Left renal cortex interstitium (tissue), 4 donors: ENCODE results near the gene EVI2B. TPM values are rescaled to one million over a fixed set of nuclear protein-coding genes. Genes with fewer than 3 reads are reported as not detected.
"Not testable (repeated sequence)": the region's sequence is repeated elsewhere in the genome, so short reads cannot be mapped to it uniquely, and the experiment has no call there.

Experiments used
- DNase-seq, 4 donors: peaks; one replicate each; pipeline ENCODE4 v3.0.0-alpha.2; 2013; ENCODE audit warnings: low read depth in 4 of 4, low spot score in 2 of 4, missing footprints in 1 of 4
- polyA plus RNA-seq, 4 donors: library from polyadenylated mRNA; unstranded; fragments of 120-200 nt; gene quantifications; one replicate each; pipeline ENCODE4 v1.2.1, GENCODE V29; 2013; ENCODE audit not compliant: insufficient read length in 4 of 4

EVI2B gene, protein sequence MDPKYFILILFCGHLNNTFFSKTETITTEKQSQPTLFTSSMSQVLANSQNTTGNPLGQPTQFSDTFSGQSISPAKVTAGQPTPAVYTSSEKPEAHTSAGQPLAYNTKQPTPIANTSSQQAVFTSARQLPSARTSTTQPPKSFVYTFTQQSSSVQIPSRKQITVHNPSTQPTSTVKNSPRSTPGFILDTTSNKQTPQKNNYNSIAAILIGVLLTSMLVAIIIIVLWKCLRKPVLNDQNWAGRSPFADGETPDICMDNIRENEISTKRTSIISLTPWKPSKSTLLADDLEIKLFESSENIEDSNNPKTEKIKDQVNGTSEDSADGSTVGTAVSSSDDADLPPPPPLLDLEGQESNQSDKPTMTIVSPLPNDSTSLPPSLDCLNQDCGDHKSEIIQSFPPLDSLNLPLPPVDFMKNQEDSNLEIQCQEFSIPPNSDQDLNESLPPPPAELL
- 1 to 10 TPM in 3 of 4 donors, under 1 TPM in 1; 0.99 to 3.3 (median 2.4) TPM for polyA plus RNA-seq

DNA sequence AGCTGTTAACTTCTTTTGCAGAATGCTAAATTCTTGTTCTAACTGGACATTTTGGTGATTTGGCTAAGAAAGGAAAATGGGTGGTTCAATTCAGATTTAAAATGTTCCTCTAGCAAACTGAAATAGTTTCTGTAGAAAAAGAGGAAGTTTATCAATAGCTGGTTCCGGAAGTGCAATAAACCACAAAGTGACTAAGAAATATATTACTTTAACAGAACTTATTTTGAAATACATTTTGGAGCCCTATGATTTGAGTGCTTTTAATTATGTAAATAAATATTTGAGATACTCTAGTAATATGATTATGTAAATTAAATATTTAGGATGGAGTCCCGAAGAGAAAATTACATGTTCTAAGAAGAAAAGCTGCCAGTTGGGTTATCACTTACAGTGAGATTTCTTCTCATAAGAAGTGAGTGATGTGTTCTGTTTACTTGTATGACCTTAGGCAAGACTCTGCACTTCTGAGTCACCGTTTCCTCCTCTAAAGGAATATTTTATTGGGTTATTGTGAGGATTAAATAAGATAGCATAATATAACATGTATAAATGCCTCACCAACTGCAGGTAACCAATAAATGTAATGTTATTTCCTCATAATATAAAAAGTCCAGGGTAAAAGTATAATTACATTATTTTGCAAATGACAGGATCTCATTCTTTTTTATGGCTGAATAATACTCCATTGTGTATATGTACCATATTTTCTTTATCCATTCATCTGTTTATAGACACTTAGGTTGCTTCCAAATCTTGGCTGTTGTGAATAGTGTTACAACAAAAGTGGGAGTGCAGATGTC is at the start of gene EVI2B:
Gene EVI2B (minus strand): TSS at position 73 of the 800 bp plus-strand sequence. CDS start 8,445 bp downstream, outside the sequence.
- DNase-seq, result no peak

DNA sequence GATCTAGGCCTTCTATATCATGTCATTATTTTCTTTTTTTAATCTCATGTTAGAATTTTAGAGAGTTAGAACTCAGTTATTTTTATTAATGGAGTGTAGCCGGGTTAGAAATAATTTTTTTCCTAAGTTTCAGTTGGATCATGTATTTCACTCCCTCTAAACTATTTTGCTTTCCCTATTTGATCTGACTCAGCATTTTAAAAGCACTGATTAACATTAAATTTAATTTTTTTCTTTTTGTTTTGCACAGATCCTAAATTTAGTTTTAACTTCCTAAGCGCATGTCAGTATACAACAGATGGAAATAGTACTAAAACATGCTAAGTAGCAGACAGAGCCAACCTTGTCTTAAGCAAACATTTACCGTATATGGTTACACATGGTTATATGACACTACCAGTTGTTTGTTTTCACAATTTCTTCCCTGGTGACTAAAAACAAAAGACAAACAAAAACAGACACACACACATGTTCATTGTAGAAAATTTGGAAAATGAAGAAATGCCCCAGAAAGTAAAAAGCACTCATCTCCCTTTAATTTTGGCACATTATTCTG is 44.1 kb upstream of the EVI2B start:
- no peak for DNase-seq

DNA sequence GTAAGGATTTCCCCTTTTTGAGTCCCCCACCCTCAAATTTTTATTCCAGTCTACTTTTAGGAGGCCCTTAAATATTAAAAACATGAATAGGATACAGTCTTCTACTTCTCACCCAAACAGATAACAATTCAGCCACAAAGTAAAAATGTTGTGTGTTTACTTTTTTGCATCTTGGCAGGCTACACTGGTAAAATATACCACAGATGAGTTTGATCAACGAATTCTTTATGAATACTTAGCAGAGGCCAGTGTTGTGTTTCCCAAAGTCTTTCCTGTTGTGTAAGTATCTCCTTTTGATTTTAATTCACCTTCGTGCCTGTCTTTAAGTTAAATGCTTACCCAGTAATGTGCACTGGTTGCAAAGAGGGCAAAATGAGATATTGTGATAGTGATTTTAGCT is 43.2 kb upstream of the EVI2B start:
- no peak for DNase-seq

DNA sequence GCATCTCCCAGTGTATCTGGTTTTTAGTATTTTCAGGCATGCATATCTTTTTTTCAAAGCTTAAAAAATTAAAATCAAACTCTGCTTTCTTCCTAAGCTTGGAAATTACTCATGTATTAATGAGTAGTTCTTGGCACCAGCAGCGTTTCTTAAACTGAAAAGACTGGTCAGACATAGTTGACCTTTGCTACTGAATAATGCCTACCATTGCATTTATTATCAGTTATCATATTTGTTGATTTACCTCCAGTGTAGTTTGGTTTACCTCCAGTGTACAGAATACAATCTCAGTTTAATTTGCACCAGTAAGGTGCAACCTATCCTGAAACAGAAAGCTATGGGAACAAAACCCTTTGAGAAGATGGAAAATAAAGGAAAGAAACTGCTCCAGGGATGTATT is 42.1 kb upstream of the EVI2B start:
- DNase-seq, result no peak

DNA sequence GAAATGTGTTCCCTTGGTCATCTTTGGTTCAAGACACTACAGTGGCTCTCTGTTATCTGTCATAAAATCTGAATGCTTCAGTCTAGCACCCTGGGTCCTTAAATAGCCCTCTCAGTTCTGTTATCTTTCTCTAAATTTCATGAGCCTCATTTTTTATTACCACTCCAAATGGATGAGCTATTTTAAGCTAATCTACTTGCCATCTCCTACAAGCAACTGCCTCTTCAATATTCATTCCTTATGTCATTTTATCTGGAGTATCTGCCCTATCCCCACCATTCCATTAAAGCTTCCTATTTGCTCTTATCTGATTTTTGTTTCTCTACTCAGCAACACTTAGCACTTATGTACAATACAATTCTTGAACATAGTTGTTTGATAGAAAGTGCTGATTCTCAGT is 35.6 kb upstream of the EVI2B start:
- DNase-seq, result no peak

DNA sequence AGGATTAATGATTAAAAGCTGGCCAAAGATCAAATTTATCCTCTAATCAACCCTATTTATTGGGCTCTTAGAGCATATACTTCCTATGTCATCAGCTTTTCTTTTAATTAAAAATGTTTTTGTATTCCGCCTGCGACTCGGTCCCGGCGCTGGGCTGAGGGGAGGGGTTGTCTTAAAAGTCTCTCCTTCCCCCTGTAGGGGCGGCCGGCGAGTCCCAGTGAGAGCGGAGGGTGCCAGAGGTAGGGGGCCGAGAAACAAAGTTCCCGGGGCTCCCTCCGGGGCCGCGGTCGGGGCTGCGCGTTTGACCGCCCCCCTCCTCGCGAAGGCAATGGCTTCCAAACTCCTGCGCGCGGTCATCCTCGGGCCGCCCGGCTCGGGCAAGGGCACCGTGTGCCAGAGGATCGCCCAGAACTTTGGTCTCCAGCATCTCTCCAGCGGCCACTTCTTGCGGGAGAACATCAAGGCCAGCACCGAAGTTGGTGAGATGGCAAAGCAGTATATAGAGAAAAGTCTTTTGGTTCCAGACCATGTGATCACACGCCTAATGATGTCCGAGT is 31.4 kb upstream of the EVI2B start:
- not testable (repeated sequence) for DNase-seq

DNA sequence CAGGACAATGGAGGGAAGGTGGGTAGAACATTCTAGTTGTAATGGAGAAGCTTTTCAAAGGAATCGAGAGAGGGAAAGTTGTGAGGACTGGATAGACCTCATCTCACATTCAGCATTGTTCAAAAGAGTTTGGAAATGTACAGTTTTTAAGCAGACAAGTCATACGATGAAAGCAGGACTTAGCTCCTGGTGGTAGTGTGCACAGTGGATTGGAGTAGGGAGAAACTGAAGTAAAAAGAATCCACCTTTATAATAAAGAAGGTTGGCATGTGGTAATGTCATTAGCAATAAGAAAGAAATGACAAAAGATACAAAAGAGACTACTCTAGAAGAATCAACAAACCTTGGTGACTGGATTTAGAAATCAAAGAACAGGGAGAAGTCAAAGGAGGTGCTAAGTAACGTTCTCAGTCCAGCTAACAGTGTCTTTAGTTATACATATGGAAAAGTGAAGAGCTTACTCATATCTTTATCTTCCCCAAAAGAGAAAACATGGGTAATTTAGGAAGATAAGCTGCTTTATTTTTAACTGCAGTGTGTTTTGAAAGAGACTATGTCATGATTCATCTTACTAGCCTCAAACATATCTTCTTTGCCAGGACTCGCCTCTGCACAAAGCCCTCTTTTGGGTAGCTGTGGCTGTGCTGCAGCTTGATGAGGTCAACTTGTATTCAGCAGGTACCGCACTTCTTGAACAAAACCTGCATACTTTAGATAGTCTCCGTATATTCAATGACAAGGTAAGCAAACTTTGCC is 26.2 kb upstream of the EVI2B start:
- no peak for DNase-seq

DNA sequence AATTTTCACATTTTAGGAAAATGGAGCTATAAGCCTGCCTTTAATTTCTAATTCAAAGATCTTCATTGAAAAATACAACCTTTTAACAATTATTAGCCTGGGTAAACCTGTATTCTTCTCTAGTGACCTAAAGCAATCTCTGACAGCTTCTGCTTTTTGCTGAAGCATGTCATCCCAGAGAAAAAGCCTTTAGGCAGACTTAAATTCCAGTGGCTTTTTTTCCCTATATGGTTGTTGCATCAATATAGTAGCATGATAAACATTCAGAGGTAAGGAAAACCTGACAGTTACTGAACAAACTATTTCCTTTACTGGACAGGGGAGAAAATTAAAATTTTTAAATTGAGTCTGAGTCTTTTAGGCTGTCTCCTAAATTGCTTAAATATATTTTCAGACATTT is 15.4 kb upstream of the EVI2B start:
- DNase-seq, result no peak

DNA sequence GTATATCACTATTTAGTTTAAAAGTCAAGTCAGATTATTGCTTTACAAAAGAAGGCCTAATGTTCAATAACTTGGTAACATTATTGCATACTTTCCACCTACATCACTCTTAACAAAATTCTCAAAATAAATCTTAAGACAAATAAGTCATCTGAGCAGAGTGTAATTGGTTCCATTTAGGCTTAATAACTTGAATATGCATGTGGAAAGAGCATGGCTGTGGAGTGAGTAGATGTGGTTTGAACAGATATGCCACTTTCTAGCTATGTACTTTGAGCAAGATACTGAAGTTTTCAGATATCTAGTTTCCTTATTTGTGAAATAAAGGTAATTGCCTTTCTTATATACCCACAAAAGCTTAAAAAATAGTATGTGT is 14.3 kb upstream of the EVI2B start:
- DNase-seq, result no peak

DNA sequence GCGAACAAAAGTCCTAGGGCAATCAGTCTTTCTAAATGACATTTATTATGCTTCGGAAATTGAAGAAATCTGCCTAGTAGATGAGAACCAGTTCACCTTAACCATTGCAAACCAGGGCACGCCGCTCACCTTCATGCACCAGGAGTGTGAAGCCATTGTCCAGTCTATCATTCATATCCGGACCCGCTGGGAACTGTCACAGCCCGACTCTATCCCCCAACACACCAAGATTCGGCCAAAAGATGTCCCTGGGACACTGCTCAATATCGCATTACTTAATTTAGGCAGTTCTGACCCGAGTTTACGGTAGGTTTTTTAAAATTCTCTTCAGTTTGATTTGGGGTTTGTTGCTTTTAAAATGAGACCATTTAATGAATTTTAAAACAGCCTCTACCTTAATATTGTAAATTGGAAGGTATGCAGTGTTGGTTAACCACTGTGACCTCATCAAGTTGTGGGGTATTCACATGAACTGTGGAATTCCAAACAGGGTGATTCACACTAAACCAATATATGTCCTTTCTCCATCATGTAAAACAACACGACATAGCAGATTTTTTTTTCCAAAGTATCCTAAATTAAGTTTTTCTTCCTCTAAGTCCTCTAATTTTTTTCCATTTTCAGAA is 13.8 kb upstream of the EVI2B start:
- DNase-seq, result no peak

DNA sequence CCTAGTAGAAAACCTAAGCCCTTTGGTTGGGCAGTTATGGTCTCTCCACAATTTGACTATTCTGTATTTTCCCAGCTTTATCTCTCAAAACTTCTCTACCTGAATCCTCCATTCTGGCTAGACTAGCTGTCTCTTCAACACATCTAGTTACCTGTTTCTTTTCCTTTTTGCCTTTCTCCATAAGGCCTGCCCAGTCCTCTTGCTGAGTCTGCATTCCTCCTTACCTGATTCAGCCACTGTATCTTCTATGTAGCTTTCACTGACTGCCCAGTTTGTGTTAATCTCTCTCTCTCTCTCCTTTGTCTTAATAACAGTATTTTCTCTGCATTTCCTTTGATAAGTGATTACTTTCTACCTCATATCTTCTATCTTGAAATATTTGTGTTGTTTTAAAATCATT is 9.7 kb upstream of the EVI2B start:
- no peak for DNase-seq

DNA sequence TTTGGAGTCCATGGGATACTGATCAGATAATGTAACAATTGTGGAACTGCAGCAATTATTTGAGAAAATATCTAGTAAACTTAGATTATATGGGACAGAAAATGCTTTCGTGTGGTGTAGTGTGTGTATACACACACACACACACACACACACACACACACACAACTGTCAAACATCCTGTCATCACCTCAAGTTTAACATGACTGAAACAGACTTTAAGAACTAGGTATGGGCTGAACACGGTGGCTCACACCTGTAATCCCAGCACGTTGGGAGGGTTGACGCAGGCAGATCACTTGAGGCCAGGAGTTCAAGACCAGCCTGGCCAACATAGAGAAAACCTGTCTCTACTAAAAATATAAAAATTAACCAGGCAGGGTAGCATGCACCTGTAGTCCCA is 8.1 kb upstream of the EVI2B start:
- no peak for DNase-seq

DNA sequence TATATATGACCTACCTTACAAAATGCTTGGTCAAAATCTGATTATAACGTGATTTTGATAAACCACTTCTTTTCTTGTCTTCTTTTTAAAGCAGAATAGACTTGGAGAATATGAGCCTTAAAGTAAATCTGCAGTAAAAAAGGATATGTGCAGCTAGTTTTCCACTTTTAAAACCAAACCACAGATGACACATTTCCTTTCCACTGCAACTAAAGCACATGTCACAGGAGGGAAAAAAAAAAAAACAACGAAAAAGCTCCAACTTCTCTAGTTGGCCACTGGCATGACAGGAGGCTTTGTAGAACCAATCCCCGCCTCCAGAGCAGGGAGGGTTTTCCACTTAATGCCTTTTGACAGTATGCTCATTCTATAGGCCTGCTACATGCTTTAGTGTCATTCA is 7.6 kb upstream of the EVI2B start, which contains the start of gene EVI2A:
Gene EVI2A (minus strand): TSS at position 142 of the 400 bp plus-strand sequence. CDS start 2,609 bp downstream, outside the sequence.
- DNase-seq, result no peak

DNA sequence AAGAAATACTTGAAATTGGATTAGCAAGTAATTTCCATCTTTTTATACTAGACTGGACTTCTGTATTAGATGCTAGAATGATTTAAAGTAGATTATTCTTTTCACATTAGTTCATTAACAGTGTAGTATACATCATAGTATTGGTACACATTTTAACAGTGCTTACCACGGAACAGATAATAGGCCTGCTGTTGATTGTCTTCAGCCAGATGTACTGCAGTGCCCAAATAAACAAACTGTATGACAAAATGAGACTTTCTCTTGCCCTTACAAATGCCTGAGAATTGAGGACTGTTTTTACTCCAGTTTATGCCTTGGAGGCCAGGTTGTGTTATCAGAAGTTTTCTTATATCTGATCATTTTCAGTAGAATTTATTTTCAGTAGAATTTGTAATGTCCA is 6.9 kb upstream of the EVI2B start:
- no peak for DNase-seq

DNA sequence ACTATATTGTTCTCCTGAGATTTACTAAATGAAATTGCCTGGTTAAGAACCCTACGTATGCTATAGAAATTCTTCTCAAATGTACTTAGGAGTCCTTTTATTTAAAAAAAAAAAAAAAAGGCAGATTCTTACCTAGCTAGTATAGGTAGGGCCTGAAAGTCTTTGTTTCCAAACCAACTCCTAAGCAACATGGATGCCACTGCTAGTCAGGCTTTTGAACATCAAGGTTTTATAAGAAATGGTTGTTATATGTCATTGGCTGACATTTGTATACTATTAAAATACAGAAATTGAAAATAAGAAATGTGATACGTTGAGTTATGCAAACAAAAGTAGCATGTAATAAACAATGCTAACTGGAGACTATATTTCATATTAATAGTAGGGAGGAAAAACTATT is 6.4 kb upstream of the EVI2B start:
- DNase-seq, result no peak

DNA sequence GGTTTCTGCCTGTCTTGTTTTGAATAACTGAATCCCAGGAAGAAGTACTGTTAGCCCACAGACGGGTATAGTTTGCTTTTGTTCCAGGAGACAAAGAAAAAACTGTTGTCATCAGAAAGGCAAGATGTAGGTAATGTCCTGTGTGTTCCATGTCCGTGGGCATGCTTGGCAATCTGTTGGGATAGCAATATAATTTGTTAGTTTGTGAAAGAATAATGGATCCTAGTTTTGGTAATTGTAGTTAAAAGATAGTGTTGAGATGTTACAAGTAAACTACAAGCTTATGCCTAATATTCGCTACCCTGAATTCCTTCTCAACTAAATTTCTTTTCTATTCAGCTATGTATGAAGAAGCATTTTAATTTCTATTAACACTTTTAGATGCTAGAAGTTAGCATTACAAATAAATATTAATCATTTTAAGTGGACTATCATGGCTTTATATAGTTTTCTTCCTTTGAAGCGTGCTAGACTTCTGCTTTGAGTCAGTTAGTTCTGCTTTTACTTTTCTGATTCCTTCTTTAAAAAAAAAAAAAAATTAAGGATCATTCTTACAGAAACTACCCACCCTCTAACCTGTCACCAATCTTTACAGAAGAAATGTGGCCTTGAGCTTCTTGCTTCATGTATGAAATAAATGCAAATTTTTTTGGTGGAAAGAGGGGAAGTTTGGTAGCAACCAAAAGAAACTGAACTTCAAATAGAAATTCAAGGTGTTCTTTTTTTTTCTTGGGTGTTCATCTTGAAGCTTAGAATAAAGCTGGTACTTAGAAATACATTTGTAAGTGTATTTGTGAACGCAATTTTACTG is 5.2 kb upstream of the EVI2B start:
- no peak for DNase-seq

DNA sequence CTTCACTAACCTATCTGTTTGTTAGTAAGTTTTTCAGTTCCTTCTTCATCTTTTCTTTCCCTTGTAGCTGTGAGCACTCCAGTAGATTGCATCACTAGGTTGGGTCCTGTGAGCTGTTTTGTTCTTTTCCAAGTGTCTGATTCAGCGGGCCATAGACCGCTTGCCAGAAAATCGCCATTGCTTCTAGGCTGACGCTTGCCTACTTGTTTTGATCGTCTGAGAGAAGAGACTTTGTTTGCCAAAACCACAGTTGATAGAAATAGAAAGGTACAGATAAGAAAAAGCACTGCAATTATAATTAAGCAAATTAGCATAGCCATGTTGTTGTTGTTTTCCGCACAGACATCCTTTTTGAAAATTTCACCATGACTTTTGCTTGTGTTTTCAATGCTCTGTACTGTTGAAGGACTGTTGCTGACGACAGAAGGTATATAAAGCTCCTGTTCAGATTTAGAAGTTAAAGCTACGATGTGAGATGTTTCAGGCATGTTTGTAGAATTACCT is 4.5 kb upstream of the EVI2B start:
- DNase-seq, result no peak

DNA sequence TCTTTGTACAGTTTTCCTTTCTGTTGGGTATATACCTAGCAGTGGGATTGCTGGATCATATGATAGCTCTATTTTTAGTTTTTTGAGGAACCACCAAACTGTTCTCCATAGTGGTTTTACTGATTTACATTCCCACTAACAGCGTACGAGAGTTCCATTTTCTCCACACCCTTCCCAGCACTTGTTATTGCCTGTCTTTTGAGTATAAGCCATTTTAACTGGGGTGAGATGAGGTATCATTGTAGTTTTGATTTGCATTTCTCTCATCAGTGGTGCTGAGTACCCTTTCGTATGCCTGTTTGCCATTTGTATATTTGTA is 887 bp upstream of the EVI2B start:
- DNase-seq, result no peak

DNA sequence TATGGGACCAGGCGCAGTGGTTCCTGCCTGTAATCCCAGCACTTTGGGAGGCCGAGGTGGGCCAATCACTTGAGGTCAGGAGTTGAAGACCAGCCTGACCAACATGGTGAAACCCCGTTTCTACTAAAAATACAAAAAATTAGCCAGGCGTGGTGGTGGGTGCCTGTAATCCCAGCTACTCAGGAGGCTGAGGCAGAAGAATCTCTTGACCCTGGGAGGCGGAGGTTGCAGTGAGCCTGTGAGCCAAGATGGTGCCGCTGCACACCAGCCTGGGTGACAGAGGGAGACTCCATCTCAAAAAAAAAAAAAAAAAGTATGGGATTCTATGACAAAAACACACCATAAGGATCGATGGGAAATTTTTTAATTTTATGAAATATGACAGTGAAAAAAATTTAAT is 1.6 kb downstream of the EVI2B start:
- not testable (repeated sequence) for DNase-seq
